HCT116 (cell line): ENCODE results near the gene STT3B.

Experiments used
- EZH2 ChIP-seq: fragments of 200-600 bp; sonication (generic); IDR thresholded peaks from 2 replicates; pipeline ENCODE4 v1.6.1; 2017; ENCODE audit warnings: antibody characterized with exemption, mixed run types
- MAX ChIP-seq: IDR thresholded peaks from 2 replicates; pipeline ENCODE4 v1.6.1; 2012
- POLR2A ChIP-seq: IDR thresholded peaks from 2 replicates; pipeline ENCODE4 v1.7.0; 2011; ENCODE audit warnings: borderline replicate concordance; ENCODE audit not compliant: insufficient read depth, insufficient read length; ENCODE audit errors: extremely low read depth
- POLR2AphosphoS5 ChIP-seq: IDR thresholded peaks from 2 replicates; pipeline ENCODE4 v1.6.1; 2011; ENCODE audit warnings: mild to moderate bottlenecking, low read depth, low read length, moderate library complexity
- REST ChIP-seq: IDR thresholded peaks from 2 replicates; pipeline ENCODE4 v1.6.1; 2012; ENCODE audit warnings: low read depth
- TCF7L2 ChIP-seq: IDR thresholded peaks from 2 replicates; pipeline ENCODE4 v1.7.0; 2011; ENCODE audit warnings: borderline replicate concordance, inconsistent platforms; ENCODE audit not compliant: insufficient read depth, insufficient read length; ENCODE audit errors: extremely low read depth
- TF ChIP-seq, protein P1 (sequence below), 3 experiments: fragments of 200-600 bp in 1 of 3; sonication (generic) in 1 of 3; IDR thresholded peaks in 2 of 3; conservative IDR thresholded peaks in 1 of 3; 2 replicates each; pipeline ENCODE4 v1.5.1; 2012 to 2017; ENCODE audit warnings: low read depth in 2 of 3, low read length in 2 of 3, antibody characterized with exemption in 1 of 3, borderline replicate concordance in 1 of 3, control low read depth in 1 of 3, mild to moderate bottlenecking in 1 of 3, mixed read lengths in 1 of 3, mixed run types in 1 of 3, moderate library complexity in 1 of 3; ENCODE audit not compliant: insufficient read depth in 1 of 3
- TF ChIP-seq, protein P2 (sequence below): IDR thresholded peaks from 2 replicates; pipeline ENCODE4 v1.6.1; 2011; ENCODE audit warnings: mild to moderate bottlenecking, low read length, moderate library complexity; ENCODE audit not compliant: insufficient replicate concordance; ENCODE audit errors: extremely low read depth

- TF ChIP-seq POLR2A (no peak), POLR2AphosphoS5 (no peak), EZH2 (no peak), TCF7L2 (no peak), REST (no peak), MAX (no peak)
- TF ChIP-seq, protein P1, sequence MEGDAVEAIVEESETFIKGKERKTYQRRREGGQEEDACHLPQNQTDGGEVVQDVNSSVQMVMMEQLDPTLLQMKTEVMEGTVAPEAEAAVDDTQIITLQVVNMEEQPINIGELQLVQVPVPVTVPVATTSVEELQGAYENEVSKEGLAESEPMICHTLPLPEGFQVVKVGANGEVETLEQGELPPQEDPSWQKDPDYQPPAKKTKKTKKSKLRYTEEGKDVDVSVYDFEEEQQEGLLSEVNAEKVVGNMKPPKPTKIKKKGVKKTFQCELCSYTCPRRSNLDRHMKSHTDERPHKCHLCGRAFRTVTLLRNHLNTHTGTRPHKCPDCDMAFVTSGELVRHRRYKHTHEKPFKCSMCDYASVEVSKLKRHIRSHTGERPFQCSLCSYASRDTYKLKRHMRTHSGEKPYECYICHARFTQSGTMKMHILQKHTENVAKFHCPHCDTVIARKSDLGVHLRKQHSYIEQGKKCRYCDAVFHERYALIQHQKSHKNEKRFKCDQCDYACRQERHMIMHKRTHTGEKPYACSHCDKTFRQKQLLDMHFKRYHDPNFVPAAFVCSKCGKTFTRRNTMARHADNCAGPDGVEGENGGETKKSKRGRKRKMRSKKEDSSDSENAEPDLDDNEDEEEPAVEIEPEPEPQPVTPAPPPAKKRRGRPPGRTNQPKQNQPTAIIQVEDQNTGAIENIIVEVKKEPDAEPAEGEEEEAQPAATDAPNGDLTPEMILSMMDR (IDR thresholded peaks at IDR 0.05 in 2 of 3, conservative IDR thresholded peaks at IDR 0.05 in 1 of 3; ENCODE audit: borderline replicate concordance in 1 of 3, insufficient read depth in 1 of 3, low read depth in 2 of 3, low read length in 2 of 3) = no peak
- TF ChIP-seq, protein P2, sequence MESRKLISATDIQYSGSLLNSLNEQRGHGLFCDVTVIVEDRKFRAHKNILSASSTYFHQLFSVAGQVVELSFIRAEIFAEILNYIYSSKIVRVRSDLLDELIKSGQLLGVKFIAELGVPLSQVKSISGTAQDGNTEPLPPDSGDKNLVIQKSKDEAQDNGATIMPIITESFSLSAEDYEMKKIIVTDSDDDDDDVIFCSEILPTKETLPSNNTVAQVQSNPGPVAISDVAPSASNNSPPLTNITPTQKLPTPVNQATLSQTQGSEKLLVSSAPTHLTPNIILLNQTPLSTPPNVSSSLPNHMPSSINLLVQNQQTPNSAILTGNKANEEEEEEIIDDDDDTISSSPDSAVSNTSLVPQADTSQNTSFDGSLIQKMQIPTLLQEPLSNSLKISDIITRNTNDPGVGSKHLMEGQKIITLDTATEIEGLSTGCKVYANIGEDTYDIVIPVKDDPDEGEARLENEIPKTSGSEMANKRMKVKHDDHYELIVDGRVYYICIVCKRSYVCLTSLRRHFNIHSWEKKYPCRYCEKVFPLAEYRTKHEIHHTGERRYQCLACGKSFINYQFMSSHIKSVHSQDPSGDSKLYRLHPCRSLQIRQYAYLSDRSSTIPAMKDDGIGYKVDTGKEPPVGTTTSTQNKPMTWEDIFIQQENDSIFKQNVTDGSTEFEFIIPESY = no peak
Observed at GRCh38 chr3:31664031-31664430, 131.3 kb downstream of the STT3B start.
